ENCODE measurements around the gene ANKS6. TPM values are rescaled to one million over a fixed set of nuclear protein-coding genes. Genes with fewer than 3 reads are reported as not detected.

The ANKS6 gene
- total RNA-seq, 1 donor from 2014 or later, result 16.6 TPM

- DNase-seq (ENCODE audit: extremely low spot score, unreplicated experiment), result peak; percentile 73
- Mint-ChIP-seq H3K9me3 (ENCODE audit: unreplicated experiment) (no peaks in the 10 kb centered on the region), H3K36me3 (ENCODE audit: unreplicated experiment) (peaks cover 19% of the 10 kb centered on the region), H3K27me3 (ENCODE audit: unreplicated experiment) (no peaks in the 10 kb centered on the region), H3K4me1 (ENCODE audit: unreplicated experiment) (peaks cover 4% of the 10 kb centered on the region), H3K4me3 (ENCODE audit: unreplicated experiment) (no peak overlapping the region), H3K27ac (ENCODE audit: unreplicated experiment) (no peak overlapping the region)
- TF ChIP-seq CTCF (IDR thresholded peaks at IDR 0.05), result no peak
Measured at GRCh38 chr9:98778251-98778650, 18.1 kb downstream of the ANKS6 start.

- DNase-seq (ENCODE audit: extremely low spot score, unreplicated experiment), result peak; percentile 25
- Mint-ChIP-seq H3K27ac (ENCODE audit: unreplicated experiment) (no peak overlapping the region), H3K4me3 (ENCODE audit: unreplicated experiment) (no peak overlapping the region), H3K9me3 (ENCODE audit: unreplicated experiment) (no peaks in the 10 kb centered on the region), H3K4me1 (ENCODE audit: unreplicated experiment) (peaks cover 4% of the 10 kb centered on the region), H3K27me3 (ENCODE audit: unreplicated experiment) (no peaks in the 10 kb centered on the region), H3K36me3 (ENCODE audit: unreplicated experiment) (peaks cover 21% of the 10 kb centered on the region)
- no peak for TF ChIP-seq CTCF (IDR thresholded peaks at IDR 0.05)
Measured at GRCh38 chr9:98777618-98778017, 18.7 kb downstream of the ANKS6 start.

- H3K27ac Mint-ChIP-seq (ENCODE audit: unreplicated experiment), result no peak overlapping the region
- TF ChIP-seq CTCF (IDR thresholded peaks at IDR 0.05), result peak; percentile 84
- peaks cover 16% of the 10 kb centered on the region for H3K36me3 Mint-ChIP-seq (ENCODE audit: unreplicated experiment)
- no peaks in the 10 kb centered on the region for H3K9me3 Mint-ChIP-seq (ENCODE audit: unreplicated experiment)
- no peak overlapping the region for H3K4me3 Mint-ChIP-seq (ENCODE audit: unreplicated experiment)
- no peak for DNase-seq (ENCODE audit: extremely low spot score, unreplicated experiment)
- peaks cover 4% of the 10 kb centered on the region for H3K4me1 Mint-ChIP-seq (ENCODE audit: unreplicated experiment)
- H3K27me3 Mint-ChIP-seq (ENCODE audit: unreplicated experiment), result no peaks in the 10 kb centered on the region
Measured at GRCh38 chr9:98775831-98776441, 20.4 kb downstream of the ANKS6 start.

- H3K4me1 Mint-ChIP-seq (ENCODE audit: unreplicated experiment), result peaks cover 4% of the 10 kb centered on the region
- peak; percentile 58 for TF ChIP-seq CTCF (IDR thresholded peaks at IDR 0.05)
- no peak for DNase-seq (ENCODE audit: extremely low spot score, unreplicated experiment)
- no peak overlapping the region for H3K4me3 Mint-ChIP-seq (ENCODE audit: unreplicated experiment)
- no peaks in the 10 kb centered on the region for H3K9me3 Mint-ChIP-seq (ENCODE audit: unreplicated experiment)
- peaks cover 27% of the 10 kb centered on the region for H3K36me3 Mint-ChIP-seq (ENCODE audit: unreplicated experiment)
- H3K27ac Mint-ChIP-seq (ENCODE audit: unreplicated experiment), result no peak overlapping the region
- no peaks in the 10 kb centered on the region for H3K27me3 Mint-ChIP-seq (ENCODE audit: unreplicated experiment)
Measured at GRCh38 chr9:98774746-98775145, 21.6 kb downstream of the ANKS6 start.

- no peak for TF ChIP-seq CTCF (IDR thresholded peaks at IDR 0.05)
- H3K36me3 Mint-ChIP-seq (ENCODE audit: unreplicated experiment), result peaks cover 31% of the 10 kb centered on the region
- H3K9me3 Mint-ChIP-seq (ENCODE audit: unreplicated experiment), result no peaks in the 10 kb centered on the region
- no peaks in the 10 kb centered on the region for H3K27me3 Mint-ChIP-seq (ENCODE audit: unreplicated experiment)
- no peak overlapping the region for H3K4me3 Mint-ChIP-seq (ENCODE audit: unreplicated experiment)
- H3K4me1 Mint-ChIP-seq (ENCODE audit: unreplicated experiment), result no peaks in the 10 kb centered on the region
- DNase-seq (ENCODE audit: extremely low spot score, unreplicated experiment), result no peak
- no peak overlapping the region for H3K27ac Mint-ChIP-seq (ENCODE audit: unreplicated experiment)
Measured at GRCh38 chr9:98773721-98774120, 22.6 kb downstream of the ANKS6 start.
